Measurements from ENCODE around the gene GPX3. TPM values are rescaled to one million over a fixed set of nuclear protein-coding genes. Genes with fewer than 3 reads are reported as not detected.

The GPX3 gene
- total RNA-seq, 1 experiment from 2014 or later = 36.4 TPM

DNA sequence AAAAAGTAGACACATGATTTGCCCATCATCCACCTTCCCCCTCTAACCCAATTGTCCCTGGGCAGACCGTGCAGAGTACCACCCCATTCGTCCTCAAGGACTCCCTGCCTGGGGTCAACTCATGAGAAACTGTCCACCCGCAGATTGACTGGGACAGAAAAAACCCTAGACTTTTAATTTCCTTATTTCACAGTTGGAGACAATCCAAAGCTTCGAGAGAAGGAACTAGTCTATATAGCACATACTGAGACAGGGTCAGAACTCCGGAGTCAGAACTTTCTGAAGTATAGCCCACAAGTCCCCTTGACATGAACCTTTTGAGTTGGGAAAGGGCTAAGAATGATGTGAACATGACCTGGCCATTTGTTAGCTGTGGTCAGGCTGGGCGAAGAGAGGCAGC lies 7.5 kb upstream of the GPX3 start:
- DNase-seq (ENCODE audit: low spot score) = no peak

GRCh38 chr5:151014680-151015343 lies 5.6 kb upstream of the GPX3 start:
- no peak for DNase-seq (ENCODE audit: low spot score)

GRCh38 chr5:151015974-151016587 lies 4.3 kb upstream of the GPX3 start:
- no peak for DNase-seq (ENCODE audit: low spot score)

GRCh38 chr5:151016700-151017099 lies 3.7 kb upstream of the GPX3 start:
- DNase-seq (ENCODE audit: low spot score) = no peak

- DNase-seq (ENCODE audit: low spot score) = no peak
Observed at GRCh38 chr5:151017897-151018296, 2.5 kb upstream of the GPX3 start.

- DNase-seq (ENCODE audit: low spot score) = no peak
Observed at GRCh38 chr5:151018846-151019245, 1.5 kb upstream of the GPX3 start.

DNA sequence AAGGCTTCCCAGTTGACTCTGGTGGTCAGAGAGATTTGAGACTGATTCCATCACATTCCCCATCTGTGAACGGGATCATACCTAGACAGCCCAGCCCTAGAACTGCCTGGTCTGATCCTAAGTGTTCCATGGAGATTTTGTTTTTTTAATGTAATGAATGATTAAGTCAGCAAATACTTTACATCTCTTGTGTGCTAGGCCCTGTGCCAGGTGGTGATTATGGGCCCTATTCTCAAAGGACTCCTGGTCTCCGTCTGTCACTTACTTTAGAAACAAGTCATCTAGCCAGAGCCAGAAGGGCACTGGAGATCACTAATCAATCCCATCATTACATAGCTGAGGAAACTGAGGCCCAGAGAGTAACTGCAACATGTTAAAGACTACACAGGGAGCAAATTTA lies 1.1 kb upstream of the GPX3 start:
- DNase-seq (ENCODE audit: low spot score) = no peak

GRCh38 chr5:151021746-151022145 lies 1.4 kb downstream of the GPX3 start:
- no peak for DNase-seq (ENCODE audit: low spot score)

- no peak for DNase-seq (ENCODE audit: low spot score)
Observed at GRCh38 chr5:151022511-151023018, 2.2 kb downstream of the GPX3 start.

DNA sequence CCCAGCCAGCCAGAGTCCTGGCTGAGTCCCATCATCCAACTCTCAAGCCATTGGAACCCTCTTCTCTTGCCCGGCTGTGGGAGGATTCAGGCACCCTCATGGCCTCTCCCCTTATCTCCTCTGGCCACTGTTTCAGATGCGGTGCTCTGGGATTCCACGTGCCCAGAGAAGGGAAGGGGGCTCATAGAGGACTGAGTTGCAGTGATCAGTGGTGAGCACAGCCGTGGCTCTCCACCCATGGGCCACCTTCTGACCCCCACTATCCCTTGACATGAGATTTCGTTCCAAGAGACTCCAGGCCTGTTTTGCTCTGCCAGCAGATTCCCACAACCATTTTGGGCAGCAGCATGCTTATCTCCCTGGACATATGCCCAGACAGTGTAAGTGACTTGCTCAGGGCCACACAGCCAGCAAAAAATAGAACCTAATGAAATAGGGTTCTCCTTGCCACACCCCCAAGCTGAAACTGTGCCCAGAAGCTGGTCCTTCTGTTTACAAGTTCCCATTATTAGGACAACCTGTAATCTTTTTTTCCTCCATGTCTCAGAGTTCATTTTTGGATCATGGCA lies 2.7 kb downstream of the GPX3 start:
- no peak for DNase-seq (ENCODE audit: low spot score)

DNA sequence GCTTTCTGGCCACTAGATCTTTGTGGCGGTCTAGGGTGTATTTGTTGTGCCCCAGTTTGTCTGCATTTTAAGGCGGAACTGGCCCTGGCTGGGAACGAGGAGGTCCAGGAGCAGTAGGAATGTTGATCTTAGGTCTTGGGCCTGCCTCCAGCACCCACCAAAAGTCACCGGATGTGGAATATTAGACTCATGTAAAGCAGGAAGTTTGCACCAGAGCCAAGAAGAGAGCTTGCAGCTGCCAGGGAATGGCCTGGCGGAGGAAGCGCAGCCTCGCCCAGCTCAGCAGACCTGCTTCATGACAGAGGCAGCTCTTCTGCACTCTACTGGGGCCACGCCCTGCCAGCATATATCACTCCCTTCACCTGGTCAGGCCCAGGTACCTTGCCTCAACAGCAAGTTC lies 3.3 kb downstream of the GPX3 start:
- DNase-seq (ENCODE audit: low spot score) = no peak

- DNase-seq (ENCODE audit: low spot score) = no peak
Observed at GRCh38 chr5:151024440-151025249, 4.3 kb downstream of the GPX3 start.

GRCh38 chr5:151025250-151025606 lies 4.8 kb downstream of the GPX3 start:
- no peak for DNase-seq (ENCODE audit: low spot score)

- no peak for DNase-seq (ENCODE audit: low spot score)
Observed at GRCh38 chr5:151026088-151026487, 5.7 kb downstream of the GPX3 start.

DNA sequence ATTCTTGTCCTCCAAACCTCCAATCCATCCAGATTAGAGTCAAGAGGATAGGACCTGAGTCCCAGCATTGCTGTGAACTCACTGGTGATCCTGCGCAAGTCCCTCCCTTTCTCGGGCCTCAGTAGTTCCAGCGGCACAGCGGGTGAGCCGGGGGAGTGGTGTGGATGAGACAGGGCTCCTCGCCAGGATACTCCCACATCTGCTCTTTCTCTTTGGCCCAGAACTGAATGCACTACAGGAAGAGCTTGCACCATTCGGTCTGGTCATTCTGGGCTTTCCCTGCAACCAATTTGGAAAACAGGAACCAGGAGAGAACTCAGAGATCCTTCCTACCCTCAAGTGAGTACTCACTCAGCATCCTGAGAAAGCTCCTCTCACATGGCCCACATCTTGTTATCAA lies 6.3 kb downstream of the GPX3 start:
- DNase-seq (ENCODE audit: low spot score) = no peak

DNA sequence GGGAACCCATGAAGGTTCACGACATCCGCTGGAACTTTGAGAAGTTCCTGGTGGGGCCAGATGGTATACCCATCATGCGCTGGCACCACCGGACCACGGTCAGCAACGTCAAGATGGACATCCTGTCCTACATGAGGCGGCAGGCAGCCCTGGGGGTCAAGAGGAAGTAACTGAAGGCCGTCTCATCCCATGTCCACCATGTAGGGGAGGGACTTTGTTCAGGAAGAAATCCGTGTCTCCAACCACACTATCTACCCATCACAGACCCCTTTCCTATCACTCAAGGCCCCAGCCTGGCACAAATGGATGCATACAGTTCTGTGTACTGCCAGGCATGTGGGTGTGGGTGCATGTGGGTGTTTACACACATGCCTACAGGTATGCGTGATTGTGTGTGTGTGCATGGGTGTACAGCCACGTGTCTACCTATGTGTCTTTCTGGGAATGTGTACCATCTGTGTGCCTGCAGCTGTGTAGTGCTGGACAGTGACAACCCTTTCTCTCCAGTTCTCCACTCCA lies 7.6 kb downstream of the GPX3 start:
- no peak for DNase-seq (ENCODE audit: low spot score)

DNA sequence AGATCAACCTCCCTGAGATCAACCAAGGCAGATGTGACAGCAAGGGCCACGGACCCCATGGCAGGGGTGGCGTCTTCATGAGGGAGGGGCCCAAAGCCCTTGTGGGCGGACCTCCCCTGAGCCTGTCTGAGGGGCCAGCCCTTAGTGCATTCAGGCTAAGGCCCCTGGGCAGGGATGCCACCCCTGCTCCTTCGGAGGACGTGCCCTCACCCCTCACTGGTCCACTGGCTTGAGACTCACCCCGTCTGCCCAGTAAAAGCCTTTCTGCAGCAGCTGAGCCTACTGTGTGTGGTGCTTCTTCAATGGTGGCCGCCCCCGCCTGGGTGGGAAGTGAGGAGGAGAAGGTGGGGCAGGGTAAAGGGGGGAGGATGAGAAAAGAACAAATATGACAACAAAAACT lies 8.3 kb downstream of the GPX3 start:
- DNase-seq (ENCODE audit: low spot score) = no peak

GRCh38 chr5:151029179-151030055 lies 9.0 kb downstream of the GPX3 start:
- no peak for DNase-seq (ENCODE audit: low spot score)

DNA sequence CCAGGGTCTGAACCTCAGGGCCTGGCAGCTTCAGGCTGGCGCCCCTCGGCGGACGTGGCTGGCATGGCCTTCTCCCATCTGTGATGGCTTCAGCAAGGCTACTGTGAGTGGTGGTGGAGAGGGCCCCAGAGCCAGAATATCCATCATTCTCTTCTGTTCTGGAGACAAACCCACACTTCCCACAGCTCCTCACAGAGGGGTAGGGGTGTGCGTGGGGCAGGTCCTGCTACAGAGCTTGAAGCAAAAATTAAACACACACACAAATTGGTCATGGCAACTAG lies 9.6 kb downstream of the GPX3 start:
- no peak for DNase-seq (ENCODE audit: low spot score)

- DNase-seq (ENCODE audit: low spot score) = no peak
Observed at GRCh38 chr5:151030379-151030778, 10.0 kb downstream of the GPX3 start.

- DNase-seq (ENCODE audit: low spot score) = no peak
Observed at GRCh38 chr5:151031554-151031953, 11.2 kb downstream of the GPX3 start.
